Cardiac muscle cell (in vitro differentiated cells and primary cell): ENCODE data around the gene FGGY. TPM values are rescaled to one million over a fixed set of nuclear protein-coding genes. Genes with fewer than 3 reads are reported as not detected.

Experiments used
- DNase-seq, 2 donors: peaks; one replicate each; pipeline versions ENCODE4 v3.0.0 to v3.0.0-alpha.2; 2010 to 2017; ENCODE audit warnings: low read depth in 1 of 2, low spot score in 1 of 2
- H3K27ac ChIP-seq: fragments of 200-600 bp; sonication (generic); 2 replicates; pipeline ENCODE4 v1.5.1; 2016
- H3K27me3 ChIP-seq: fragments of 200-600 bp; sonication (generic); 2 replicates; pipeline ENCODE4 v1.6.0; 2016; ENCODE audit warnings: control low read depth
- H3K36me3 ChIP-seq: fragments of 200-600 bp; sonication (generic); 2 replicates; pipeline ENCODE4 v1.5.1; 2016; ENCODE audit warnings: control low read depth
- H3K4me1 ChIP-seq: fragments of 200-600 bp; sonication (generic); 2 replicates; pipeline ENCODE4 v1.8.1; 2017; ENCODE audit warnings: low read depth, mild to moderate bottlenecking, mixed run types
- H3K4me3 ChIP-seq: fragments of 200-600 bp; sonication (generic); 2 replicates; pipeline ENCODE4 v1.5.1; 2016; ENCODE audit warnings: mild to moderate bottlenecking
- H3K9me3 ChIP-seq: fragments of 200-600 bp; sonication (generic); 2 replicates; pipeline ENCODE4 v1.5.1; 2017; ENCODE audit warnings: low read depth, mild to moderate bottlenecking, control low read depth
- polyA plus RNA-seq: library from polyadenylated mRNA; unstranded; fragments of >200 nt; fragmentation: Nextera tagmentation; extraction: Ambion mirVana; gene quantifications from 2 replicates; pipeline ENCODE4 v1.2.1, GENCODE V29; 2016
- total RNA-seq: library from RNA; depleted of rRNA; stranded (reverse); fragments of >200 nt; gene quantifications from 2 replicates; pipeline ENCODE4 v1.2.3, GENCODE V29; 2016
- TF ChIP-seq, protein P1 (sequence below): IDR thresholded peaks from 2 replicates; pipeline ENCODE4 v1.5.1; 2012; ENCODE audit warnings: low read depth, mild to moderate bottlenecking, low read length

FGGY gene
- total and polyA plus RNA-seq, 2 experiments from 2014 or later = 9.8 to 14.5 TPM

DNA sequence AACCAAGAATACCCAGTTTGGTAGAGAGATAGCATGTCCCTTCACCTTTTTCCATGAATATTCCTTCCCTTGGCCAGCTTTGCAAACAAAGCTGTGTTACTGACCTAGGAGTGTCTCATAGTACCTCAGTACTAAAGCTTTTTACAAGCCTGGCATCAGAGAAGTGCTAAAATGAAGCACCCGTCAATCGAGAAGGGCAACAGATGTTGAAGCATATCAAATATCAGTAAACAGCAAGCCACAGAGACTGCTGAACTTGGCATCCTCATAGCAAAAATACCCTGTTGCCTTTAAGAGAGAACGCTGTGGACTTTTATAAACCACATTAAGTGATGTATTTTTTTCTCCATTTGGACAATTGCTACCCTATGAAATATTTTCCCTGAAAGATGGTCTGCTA lies 389.3 kb downstream of the FGGY start:
- H3K27ac ChIP-seq = no peak overlapping the region
- no peak for DNase-seq
- peaks cover 11% of the 10 kb centered on the region for H3K4me1 ChIP-seq

DNA sequence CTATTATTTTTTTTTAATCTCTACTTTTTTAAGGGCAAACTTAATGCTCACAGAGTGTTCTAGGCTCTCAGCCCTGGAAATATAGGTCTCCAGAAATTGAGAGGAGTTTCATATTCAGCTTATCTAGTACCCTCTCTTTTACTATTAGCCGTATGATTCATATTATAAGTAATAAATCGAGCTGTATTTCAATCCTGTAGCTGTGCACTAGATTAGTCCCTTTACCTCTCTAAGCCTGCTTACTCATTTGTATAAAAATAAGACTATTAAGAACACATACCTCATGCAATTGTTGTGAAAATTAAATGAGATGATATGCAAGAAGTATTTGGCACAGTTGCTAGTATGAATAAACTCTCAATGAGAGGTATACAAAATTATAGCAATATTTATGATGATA lies 389.7 kb downstream of the FGGY start:
- DNase-seq = no peak
- Histone ChIP-seq H3K4me3 (no peak overlapping the region), H3K36me3 (no peaks in the 10 kb centered on the region), H3K4me1 (peaks cover 15% of the 10 kb centered on the region), H3K9me3 (no peaks in the 10 kb centered on the region), H3K27ac (no peak overlapping the region), H3K27me3 (no peaks in the 10 kb centered on the region)
- TF ChIP-seq, protein P1, sequence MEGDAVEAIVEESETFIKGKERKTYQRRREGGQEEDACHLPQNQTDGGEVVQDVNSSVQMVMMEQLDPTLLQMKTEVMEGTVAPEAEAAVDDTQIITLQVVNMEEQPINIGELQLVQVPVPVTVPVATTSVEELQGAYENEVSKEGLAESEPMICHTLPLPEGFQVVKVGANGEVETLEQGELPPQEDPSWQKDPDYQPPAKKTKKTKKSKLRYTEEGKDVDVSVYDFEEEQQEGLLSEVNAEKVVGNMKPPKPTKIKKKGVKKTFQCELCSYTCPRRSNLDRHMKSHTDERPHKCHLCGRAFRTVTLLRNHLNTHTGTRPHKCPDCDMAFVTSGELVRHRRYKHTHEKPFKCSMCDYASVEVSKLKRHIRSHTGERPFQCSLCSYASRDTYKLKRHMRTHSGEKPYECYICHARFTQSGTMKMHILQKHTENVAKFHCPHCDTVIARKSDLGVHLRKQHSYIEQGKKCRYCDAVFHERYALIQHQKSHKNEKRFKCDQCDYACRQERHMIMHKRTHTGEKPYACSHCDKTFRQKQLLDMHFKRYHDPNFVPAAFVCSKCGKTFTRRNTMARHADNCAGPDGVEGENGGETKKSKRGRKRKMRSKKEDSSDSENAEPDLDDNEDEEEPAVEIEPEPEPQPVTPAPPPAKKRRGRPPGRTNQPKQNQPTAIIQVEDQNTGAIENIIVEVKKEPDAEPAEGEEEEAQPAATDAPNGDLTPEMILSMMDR = no peak

More for the DNA sequence above, 389.3 kb downstream of the FGGY start:
- Histone ChIP-seq H3K9me3 (no peaks in the 10 kb centered on the region), H3K27me3 (no peaks in the 10 kb centered on the region), H3K4me3 (no peak overlapping the region), H3K36me3 (no peaks in the 10 kb centered on the region)
- TF ChIP-seq, protein P1 = no peak

DNA sequence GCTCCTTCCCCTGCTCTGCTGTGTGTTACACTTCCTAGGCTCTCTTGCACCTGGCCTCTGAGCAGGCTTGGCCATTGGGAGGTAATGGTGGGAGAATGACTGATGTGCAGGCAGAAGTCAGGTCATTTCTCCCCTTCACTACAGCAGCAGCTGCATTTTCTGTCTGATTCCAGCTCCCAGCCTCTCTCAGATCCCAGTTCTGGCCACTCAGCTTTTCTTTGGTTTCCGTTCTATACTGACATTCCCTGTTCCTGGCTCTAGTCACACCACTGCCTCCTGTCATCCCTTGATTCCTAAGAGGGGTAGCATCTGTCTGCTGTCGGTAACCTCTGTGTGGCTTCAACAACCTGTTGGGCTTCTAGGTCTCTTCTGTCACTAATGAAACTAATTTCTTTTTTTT lies 390.2 kb downstream of the FGGY start:
- Histone ChIP-seq H3K36me3 (no peaks in the 10 kb centered on the region), H3K4me1 (peaks cover 16% of the 10 kb centered on the region), H3K9me3 (no peaks in the 10 kb centered on the region), H3K27ac (no peak overlapping the region), H3K27me3 (no peaks in the 10 kb centered on the region), H3K4me3 (no peak overlapping the region)
- DNase-seq = no peak
- TF ChIP-seq, protein P1 = no peak

DNA sequence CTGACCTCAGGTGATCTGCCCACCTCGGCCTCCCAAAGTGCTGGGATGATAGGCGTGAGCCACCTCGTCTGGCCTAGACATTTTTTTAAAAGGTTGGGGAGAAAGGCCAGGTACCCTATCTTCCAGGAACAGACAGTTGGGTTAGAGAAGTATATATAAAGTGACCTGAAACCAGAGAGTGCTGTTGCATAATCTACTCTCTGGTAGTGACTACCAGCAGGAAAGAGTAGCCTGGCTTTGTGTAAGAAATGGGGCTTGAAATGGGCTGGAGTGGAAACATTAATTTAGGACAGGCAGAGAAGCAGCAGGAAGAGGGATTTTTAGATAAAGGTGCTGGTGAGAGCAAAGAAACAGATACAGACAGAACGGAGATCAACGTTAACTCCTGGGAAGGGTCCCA lies 392.1 kb downstream of the FGGY start:
- H3K4me1 ChIP-seq = peaks cover 13% of the 10 kb centered on the region
- no peaks in the 10 kb centered on the region for H3K36me3 ChIP-seq
- no peak for DNase-seq
- H3K27me3 ChIP-seq = no peaks in the 10 kb centered on the region
- H3K9me3 ChIP-seq = no peaks in the 10 kb centered on the region
- H3K27ac ChIP-seq = no peak overlapping the region
- TF ChIP-seq, protein P1 = no peak
- H3K4me3 ChIP-seq = no peak overlapping the region

DNA sequence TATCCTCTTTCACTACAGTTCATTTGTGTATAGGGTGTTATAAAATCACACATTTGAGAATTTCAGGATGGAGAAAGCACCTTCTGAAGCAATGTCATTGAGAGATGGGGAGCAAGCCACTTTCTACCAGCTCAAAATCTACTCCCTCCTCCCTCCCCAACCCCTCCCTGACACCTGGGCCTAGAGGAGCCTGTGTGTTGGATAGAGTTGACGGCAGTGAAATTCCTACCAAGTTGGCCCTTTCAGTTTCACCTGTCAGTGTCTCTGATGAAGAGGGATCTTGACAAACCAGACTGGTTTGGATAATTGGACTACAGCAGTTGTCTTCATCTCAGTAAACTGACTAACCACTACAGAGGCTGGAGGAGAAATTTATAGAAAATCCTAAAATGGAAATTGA lies 392.8 kb downstream of the FGGY start:
- DNase-seq = no peak
- H3K27me3 ChIP-seq = no peaks in the 10 kb centered on the region
- H3K27ac ChIP-seq = peak overlapping the region; percentile 16
- TF ChIP-seq, protein P1 = no peak
- H3K4me1 ChIP-seq = peaks cover 13% of the 10 kb centered on the region
- no peaks in the 10 kb centered on the region for H3K36me3 ChIP-seq
- no peaks in the 10 kb centered on the region for H3K9me3 ChIP-seq
- H3K4me3 ChIP-seq = no peak overlapping the region
